ENCODE measurements around the gene CACNA1G.

CACNA1G gene

GRCh38 chr17:50642071-50642721, 81.7 kb downstream of the CACNA1G start:
- TF ChIP-seq SIN3A (IDR thresholded peaks at IDR 0.05; ENCODE audit: borderline replicate concordance, insufficient read depth, low read length) (no peak), POLR2AphosphoS5 (IDR thresholded peaks at IDR 0.05; ENCODE audit: low read depth, low read length) (no peak), REST (IDR thresholded peaks at IDR 0.05; ENCODE audit: insufficient read depth in 1 of 2, low read depth in 2 of 2, low read length in 2 of 2) (no peak), FOXP2 (optimal IDR thresholded peaks at IDR 0.05; ENCODE audit: borderline replicate concordance, extremely low read depth, extremely low read length, insufficient read depth) (no peak), TAF1 (IDR thresholded peaks at IDR 0.05; ENCODE audit: borderline replicate concordance, insufficient read depth, low read length) (no peak)

- TF ChIP-seq POLR2AphosphoS5 (IDR thresholded peaks at IDR 0.05; ENCODE audit: low read depth, low read length) (no peak), REST (IDR thresholded peaks at IDR 0.05; ENCODE audit: insufficient read depth in 1 of 2, low read depth in 2 of 2, low read length in 2 of 2) (no peak), SIN3A (IDR thresholded peaks at IDR 0.05; ENCODE audit: borderline replicate concordance, insufficient read depth, low read length) (no peak), TAF1 (IDR thresholded peaks at IDR 0.05; ENCODE audit: borderline replicate concordance, insufficient read depth, low read length) (no peak), FOXP2 (optimal IDR thresholded peaks at IDR 0.05; ENCODE audit: borderline replicate concordance, extremely low read depth, extremely low read length, insufficient read depth) (no peak)
Measured at GRCh38 chr17:50642722-50643656, 82.5 kb downstream of the CACNA1G start.

- no peak for TF ChIP-seq POLR2AphosphoS5 (IDR thresholded peaks at IDR 0.05; ENCODE audit: low read depth, low read length)
- no peak for TF ChIP-seq TAF1 (IDR thresholded peaks at IDR 0.05; ENCODE audit: borderline replicate concordance, insufficient read depth, low read length)
- no peak for TF ChIP-seq FOXP2 (optimal IDR thresholded peaks at IDR 0.05; ENCODE audit: borderline replicate concordance, extremely low read depth, extremely low read length, insufficient read depth)
- TF ChIP-seq REST (IDR thresholded peaks at IDR 0.05; ENCODE audit: insufficient read depth in 1 of 2, low read depth in 2 of 2, low read length in 2 of 2), result no peak
- no peak for TF ChIP-seq SIN3A (IDR thresholded peaks at IDR 0.05; ENCODE audit: borderline replicate concordance, insufficient read depth, low read length)
Measured at GRCh38 chr17:50645748-50646682, 85.5 kb downstream of the CACNA1G start.

GRCh38 chr17:50647187-50647586, 86.7 kb downstream of the CACNA1G start:
- TF ChIP-seq REST (IDR thresholded peaks at IDR 0.05; ENCODE audit: insufficient read depth in 1 of 2, low read depth in 2 of 2, low read length in 2 of 2) (no peak), FOXP2 (optimal IDR thresholded peaks at IDR 0.05; ENCODE audit: borderline replicate concordance, extremely low read depth, extremely low read length, insufficient read depth) (no peak), POLR2AphosphoS5 (IDR thresholded peaks at IDR 0.05; ENCODE audit: low read depth, low read length) (no peak), SIN3A (IDR thresholded peaks at IDR 0.05; ENCODE audit: borderline replicate concordance, insufficient read depth, low read length) (no peak), TAF1 (IDR thresholded peaks at IDR 0.05; ENCODE audit: borderline replicate concordance, insufficient read depth, low read length) (no peak)

Data from PFSK-1 (cell line).